Mammary epithelial cell (primary cell): ENCODE measurements around the gene ABCC6.

ENCODE experiments used
- EZH2 ChIP-seq: IDR thresholded peaks from 2 replicates; pipeline ENCODE4 v1.6.1; 2012; ENCODE audit warnings: low read length, inconsistent platforms, borderline replicate concordance
- TF ChIP-seq, protein P1 (sequence below), 2 donors: IDR thresholded peaks in 1 of 2; conservative IDR thresholded peaks in 1 of 2; 2 replicates each; pipeline ENCODE4 v1.5.1; 2011 to 2012; ENCODE audit warnings: inconsistent platforms in 2 of 2, low read length in 2 of 2, mild to moderate bottlenecking in 2 of 2, control low read depth in 1 of 2, low read depth in 1 of 2; ENCODE audit not compliant: insufficient read depth in 1 of 2; ENCODE audit errors: extremely low read depth in 1 of 2

DNA sequence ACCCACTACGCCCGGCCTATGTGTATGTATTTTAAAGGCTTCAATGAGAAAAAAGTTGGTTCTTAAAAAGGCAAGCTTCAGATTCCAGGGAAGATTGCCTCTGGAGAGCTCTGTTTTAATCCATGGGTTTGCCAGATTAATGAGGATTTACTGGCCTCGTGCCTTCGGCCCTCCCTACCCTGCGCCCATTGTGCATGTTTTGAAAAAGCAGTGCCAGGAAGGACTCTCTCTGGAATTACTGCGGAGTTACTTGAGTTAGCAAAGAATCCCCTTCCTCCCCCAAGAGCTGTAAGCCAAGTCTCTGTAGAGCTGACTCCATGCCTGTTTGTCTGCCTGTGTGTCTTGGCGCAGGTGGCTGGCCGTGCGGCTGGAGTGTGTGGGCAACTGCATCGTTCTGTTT is 98.9 kb downstream of the ABCC6 start:
- TF ChIP-seq, protein P1, sequence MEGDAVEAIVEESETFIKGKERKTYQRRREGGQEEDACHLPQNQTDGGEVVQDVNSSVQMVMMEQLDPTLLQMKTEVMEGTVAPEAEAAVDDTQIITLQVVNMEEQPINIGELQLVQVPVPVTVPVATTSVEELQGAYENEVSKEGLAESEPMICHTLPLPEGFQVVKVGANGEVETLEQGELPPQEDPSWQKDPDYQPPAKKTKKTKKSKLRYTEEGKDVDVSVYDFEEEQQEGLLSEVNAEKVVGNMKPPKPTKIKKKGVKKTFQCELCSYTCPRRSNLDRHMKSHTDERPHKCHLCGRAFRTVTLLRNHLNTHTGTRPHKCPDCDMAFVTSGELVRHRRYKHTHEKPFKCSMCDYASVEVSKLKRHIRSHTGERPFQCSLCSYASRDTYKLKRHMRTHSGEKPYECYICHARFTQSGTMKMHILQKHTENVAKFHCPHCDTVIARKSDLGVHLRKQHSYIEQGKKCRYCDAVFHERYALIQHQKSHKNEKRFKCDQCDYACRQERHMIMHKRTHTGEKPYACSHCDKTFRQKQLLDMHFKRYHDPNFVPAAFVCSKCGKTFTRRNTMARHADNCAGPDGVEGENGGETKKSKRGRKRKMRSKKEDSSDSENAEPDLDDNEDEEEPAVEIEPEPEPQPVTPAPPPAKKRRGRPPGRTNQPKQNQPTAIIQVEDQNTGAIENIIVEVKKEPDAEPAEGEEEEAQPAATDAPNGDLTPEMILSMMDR (conservative IDR thresholded peaks at IDR 0.05 in 1 of 2, IDR thresholded peaks at IDR 0.05 in 1 of 2; ENCODE audit: extremely low read depth in 1 of 2, insufficient read depth in 1 of 2, low read depth in 1 of 2, low read length in 2 of 2) = no peak
- TF ChIP-seq EZH2 = no peak
